ENCODE measurements around the gene TRIM37. TPM values are rescaled to one million over a fixed set of nuclear protein-coding genes. Genes with fewer than 3 reads are reported as not detected.

The TRIM37 gene
- total and polyA plus RNA-seq, 2 of the 8 experiments (the other 6 are each of a cell fraction or from before 2014, with no cell fraction given): 38.2 to 57.0 TPM

DNA sequence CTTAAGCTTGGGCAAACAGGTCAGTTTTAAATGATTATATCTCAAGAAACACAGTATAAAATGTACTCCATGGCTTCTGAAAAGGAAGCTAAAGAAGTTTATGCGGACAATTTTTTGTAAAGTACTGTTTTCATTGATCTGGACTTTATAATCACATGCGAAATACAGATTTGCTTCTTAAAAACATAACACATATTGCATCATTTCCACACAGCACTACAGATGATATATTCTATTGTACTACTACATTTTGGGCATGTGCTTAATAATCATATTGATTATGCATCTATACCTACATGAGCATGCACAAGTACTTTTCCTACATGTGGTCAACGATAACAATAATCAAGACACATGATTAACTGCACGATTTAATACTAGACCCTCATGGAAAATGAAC is 22.5 kb downstream of the TRIM37 start (continued):
- TF ChIP-seq USF2 (IDR thresholded peaks at IDR 0.05; ENCODE audit: low read length): no peak

All from H1 (cell line).